ENCODE results near the gene ERC2. TPM values are rescaled to one million over a fixed set of nuclear protein-coding genes. Genes with fewer than 3 reads are reported as not detected.
"Not testable (repeated sequence)": the region's sequence is repeated elsewhere in the genome, so short reads cannot be mapped to it uniquely, and the experiment has no call there.

The ERC2 gene
- total RNA-seq, 1 donor = 0.43 TPM

GRCh38 chr3:55852326-55852725 lies 615.9 kb downstream of the ERC2 start:
- TF ChIP-seq, protein P1, sequence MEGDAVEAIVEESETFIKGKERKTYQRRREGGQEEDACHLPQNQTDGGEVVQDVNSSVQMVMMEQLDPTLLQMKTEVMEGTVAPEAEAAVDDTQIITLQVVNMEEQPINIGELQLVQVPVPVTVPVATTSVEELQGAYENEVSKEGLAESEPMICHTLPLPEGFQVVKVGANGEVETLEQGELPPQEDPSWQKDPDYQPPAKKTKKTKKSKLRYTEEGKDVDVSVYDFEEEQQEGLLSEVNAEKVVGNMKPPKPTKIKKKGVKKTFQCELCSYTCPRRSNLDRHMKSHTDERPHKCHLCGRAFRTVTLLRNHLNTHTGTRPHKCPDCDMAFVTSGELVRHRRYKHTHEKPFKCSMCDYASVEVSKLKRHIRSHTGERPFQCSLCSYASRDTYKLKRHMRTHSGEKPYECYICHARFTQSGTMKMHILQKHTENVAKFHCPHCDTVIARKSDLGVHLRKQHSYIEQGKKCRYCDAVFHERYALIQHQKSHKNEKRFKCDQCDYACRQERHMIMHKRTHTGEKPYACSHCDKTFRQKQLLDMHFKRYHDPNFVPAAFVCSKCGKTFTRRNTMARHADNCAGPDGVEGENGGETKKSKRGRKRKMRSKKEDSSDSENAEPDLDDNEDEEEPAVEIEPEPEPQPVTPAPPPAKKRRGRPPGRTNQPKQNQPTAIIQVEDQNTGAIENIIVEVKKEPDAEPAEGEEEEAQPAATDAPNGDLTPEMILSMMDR (IDR thresholded peaks at IDR 0.05; ENCODE audit: insufficient read depth, low read depth, low read length) = no peak
- no peak for DNase-seq (ENCODE audit: low read depth)
- H3K4me3 ChIP-seq (ENCODE audit: low read depth, low read length) = no peak overlapping the region

DNA sequence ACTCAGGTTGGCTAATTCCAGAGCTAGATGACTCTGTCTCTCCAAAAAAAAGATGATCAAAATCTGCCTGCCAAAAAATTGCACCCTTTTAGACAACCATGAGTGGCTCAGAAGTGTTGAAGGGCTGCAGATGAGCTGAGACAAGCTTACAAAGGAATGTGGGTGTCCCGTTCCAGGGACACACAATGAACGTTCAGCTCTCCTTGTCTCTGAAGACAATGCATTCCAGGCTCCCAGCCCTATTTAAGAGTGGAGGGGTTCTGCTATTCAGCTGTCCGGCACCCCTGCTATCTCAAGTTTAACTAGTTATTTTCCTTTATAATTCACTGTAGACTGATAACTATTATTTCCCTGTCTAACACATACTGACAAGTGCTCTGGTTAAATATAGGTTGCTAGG lies 626.1 kb downstream of the ERC2 start:
- no peak overlapping the region for H3K4me3 ChIP-seq (ENCODE audit: low read depth, low read length)
- no peak for DNase-seq (ENCODE audit: low read depth)
- TF ChIP-seq, protein P1 (IDR thresholded peaks at IDR 0.05; ENCODE audit: insufficient read depth, low read depth, low read length) = no peak

- not testable (repeated sequence) for H3K4me3 ChIP-seq (ENCODE audit: low read depth, low read length)
- DNase-seq (ENCODE audit: low read depth) = peak; percentile 12
Measured at GRCh38 chr3:55831876-55832275, 636.4 kb downstream of the ERC2 start.

- DNase-seq (ENCODE audit: low read depth) = peak; percentile 7
- TF ChIP-seq, protein P1 (IDR thresholded peaks at IDR 0.05; ENCODE audit: insufficient read depth, low read depth, low read length) = no peak
Measured at GRCh38 chr3:55828712-55829111, 639.6 kb downstream of the ERC2 start.

GRCh38 chr3:55827786-55828185 lies 640.5 kb downstream of the ERC2 start:
- H3K4me3 ChIP-seq (ENCODE audit: low read depth, low read length) = no peak overlapping the region
- DNase-seq (ENCODE audit: low read depth) = no peak
- TF ChIP-seq, protein P1 (IDR thresholded peaks at IDR 0.05; ENCODE audit: insufficient read depth, low read depth, low read length) = no peak

More at GRCh38 chr3:55828712-55829111, 639.6 kb downstream of the ERC2 start:
- no peak overlapping the region for H3K4me3 ChIP-seq (ENCODE audit: low read depth, low read length)

GRCh38 chr3:55826731-55827496 lies 641.4 kb downstream of the ERC2 start:
- DNase-seq (ENCODE audit: low read depth) = peak; percentile 7
- no peak overlapping the region for H3K4me3 ChIP-seq (ENCODE audit: low read depth, low read length)
- TF ChIP-seq, protein P1 (IDR thresholded peaks at IDR 0.05; ENCODE audit: insufficient read depth, low read depth, low read length) = no peak

- TF ChIP-seq, protein P1 (IDR thresholded peaks at IDR 0.05; ENCODE audit: insufficient read depth, low read depth, low read length) = no peak
- H3K4me3 ChIP-seq (ENCODE audit: low read depth, low read length) = no peak overlapping the region
- DNase-seq (ENCODE audit: low read depth) = no peak
Measured at GRCh38 chr3:55826097-55826496, 642.2 kb downstream of the ERC2 start.

Data from fibroblast of villous mesenchyme (primary cell).